CD4-positive, alpha-beta T cell treated with Interferon gamma for 1 hour (primary cell): ENCODE measurements around the gene NEGR1.

ENCODE experiments used
- DNase-seq: peaks from one replicate; pipeline ENCODE4 v3.0.0-alpha.2; 2020

The NEGR1 gene

GRCh38 chr1:72015006-72015405, 267.3 kb downstream of the NEGR1 start:
- DNase-seq: no peak

DNA sequence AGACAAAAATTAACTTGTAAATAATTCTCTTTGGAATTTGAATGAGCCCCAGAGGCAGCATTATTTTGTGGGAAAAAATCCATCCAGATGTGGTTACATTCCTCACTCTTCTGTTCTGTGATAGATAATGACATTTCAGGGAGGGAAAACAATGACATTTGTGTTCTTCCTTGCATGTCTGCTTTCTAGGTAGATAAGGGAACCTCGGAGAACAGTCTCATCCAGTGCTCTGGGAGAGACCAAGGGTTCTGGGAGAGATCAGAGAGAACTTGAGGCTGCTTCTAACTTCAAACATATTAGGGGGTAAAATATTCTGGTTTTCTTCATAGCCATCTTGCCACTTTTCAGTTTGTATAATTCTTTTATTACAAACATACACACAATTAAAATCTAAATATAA, 269.2 kb downstream of the NEGR1 start:
- no peak for DNase-seq

- no peak for DNase-seq
Observed at GRCh38 chr1:72011721-72012120, 270.6 kb downstream of the NEGR1 start.

- DNase-seq: no peak
Observed at GRCh38 chr1:72010094-72010431, 272.3 kb downstream of the NEGR1 start.

DNA sequence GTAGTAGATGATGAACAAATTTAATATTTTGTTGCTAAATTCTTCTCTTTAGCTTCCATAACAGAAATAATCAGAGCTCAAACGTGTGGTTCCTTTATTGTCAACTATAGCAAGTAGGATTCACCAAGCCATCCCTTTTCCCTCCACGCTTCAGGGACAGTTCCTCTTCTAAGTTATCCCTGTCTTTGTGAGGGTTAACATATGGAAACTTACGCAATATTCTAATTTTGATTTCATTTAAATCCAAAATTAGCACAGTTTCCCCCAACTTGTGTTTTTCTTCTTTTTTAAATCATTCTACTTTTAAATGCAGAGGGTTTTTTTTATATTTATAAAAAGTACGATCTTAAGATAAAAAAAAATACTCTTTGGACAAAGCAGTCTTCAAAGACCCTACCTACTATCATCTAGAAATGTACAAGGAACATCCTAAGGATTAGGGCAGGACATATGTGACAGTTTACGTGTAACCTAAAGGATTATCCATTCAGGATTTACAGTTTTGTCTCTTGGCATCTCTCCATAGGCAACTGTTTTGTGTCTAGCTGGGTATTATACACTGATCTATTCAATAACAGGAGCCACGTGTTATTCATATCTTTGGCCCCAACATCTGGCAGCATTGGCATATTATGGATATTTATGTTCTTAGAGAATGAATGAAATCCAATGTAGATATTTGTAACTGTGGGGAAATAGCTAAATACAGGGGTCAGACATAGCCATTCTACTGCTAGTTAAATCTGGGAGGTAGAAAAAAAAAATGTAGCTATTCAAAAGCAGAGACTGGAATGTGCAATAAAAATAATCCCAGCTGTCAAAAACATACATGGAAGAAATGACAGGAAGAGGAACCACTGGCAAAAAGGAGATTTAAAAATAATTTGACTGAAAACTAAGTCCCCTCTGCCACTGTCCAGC, 272.9 kb downstream of the NEGR1 start:
- no peak for DNase-seq

- DNase-seq: no peak
Observed at GRCh38 chr1:72007312-72007711, 275.0 kb downstream of the NEGR1 start.

GRCh38 chr1:72006092-72006491, 276.2 kb downstream of the NEGR1 start:
- DNase-seq: no peak

DNA sequence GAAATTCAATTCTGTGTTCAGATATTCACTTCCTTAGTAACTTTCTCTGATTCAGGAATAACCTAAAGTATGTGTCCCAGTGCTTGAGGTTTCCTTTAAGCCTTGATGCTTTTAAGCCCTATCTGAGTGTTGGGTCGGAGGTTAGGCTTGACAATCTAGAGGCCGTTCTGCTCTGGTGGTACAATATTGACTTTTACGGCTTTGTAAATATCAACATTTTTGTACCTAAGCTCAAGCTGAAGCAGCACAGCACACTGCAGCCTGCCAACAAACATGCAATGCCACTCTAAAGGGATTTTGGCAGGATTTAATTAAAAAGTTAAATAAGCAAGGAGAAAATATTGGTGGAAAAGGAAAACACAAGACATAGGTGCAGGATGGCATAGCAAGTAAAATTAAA, 279.2 kb downstream of the NEGR1 start:
- DNase-seq: no peak

GRCh38 chr1:72000809-72001208, 281.5 kb downstream of the NEGR1 start:
- DNase-seq: no peak

DNA sequence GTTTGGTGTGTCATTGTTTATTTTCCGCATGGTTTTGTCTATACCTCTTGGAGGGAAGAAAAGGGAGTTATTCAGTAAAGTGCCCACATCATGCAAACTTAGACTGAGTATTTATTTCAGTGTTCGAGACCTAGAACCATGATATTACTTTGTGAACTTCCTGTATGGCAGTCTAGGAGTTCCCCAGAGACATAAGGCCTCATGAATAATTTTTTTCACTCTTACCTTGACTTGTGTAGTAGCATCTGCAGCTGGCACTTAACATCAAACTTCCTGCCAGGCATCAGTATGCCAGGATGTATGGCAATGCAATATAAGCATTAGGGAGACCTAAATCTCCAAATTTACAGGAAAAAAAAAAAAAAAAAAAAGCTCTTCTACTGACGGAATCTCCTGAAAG, 287.7 kb downstream of the NEGR1 start:
- no peak for DNase-seq

- DNase-seq: no peak
Observed at GRCh38 chr1:71987181-71987580, 295.2 kb downstream of the NEGR1 start.

DNA sequence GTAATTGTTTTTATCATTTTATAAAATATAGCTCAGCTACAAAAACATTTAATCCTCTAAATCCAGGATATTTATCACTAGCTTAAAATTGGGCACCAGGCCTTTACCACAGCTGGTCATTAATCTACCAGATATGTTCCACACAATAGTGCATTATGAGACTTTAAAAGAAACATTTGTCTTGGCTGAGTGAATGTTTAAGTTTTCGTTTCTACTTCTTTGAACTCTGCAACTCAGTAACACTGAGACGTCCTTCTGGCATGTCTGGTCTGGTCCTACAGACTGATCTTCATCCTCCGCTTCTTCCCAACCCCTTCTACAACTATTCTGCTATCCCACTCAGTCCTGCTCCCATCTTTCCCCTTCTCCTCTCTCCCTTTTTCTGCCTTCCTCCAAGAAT, 296.2 kb downstream of the NEGR1 start:
- DNase-seq: no peak

DNA sequence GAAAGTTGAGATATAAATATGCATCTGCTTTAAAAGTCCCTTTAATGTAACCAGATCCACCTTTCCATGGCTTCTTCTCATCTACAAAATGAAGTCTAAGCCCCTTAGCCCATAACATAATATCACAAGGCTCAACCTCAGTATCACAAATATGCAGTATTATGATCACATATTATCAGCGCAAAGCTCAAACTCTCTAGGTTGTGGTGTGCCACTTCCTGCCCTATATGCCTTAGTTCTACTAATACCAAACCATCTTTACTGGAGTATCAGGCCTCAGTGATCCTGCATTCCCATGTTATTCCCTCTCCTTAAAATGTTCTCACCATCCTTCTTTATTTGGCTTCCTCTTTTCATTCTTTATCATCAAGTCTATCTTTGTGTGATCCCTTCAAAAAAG, 301.8 kb downstream of the NEGR1 start:
- DNase-seq: no peak

DNA sequence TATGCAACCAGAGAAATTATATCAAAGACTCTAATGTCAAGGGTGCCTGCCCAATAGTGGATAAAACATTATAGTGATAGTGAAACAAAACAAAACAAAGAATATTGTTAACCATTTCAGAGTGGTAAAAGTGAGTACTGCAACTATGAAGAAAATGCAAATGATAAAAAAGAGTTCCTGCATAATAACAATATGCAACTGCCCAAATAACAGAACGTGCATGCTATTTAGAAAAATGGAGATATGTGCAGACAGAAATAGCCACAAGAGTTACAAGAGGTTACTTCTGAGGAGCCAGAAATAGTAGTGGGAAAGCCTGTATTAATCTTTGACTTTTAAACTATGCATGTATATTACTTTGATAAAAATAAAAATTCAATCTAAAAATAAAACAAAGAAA, 302.5 kb downstream of the NEGR1 start:
- no peak for DNase-seq

- no peak for DNase-seq
Observed at GRCh38 chr1:71967670-71968069, 314.7 kb downstream of the NEGR1 start.

- no peak for DNase-seq
Observed at GRCh38 chr1:71964188-71964587, 318.2 kb downstream of the NEGR1 start.

- no peak for DNase-seq
Observed at GRCh38 chr1:71956613-71957285, 325.6 kb downstream of the NEGR1 start.

- no peak for DNase-seq
Observed at GRCh38 chr1:71950579-71950978, 331.8 kb downstream of the NEGR1 start.

DNA sequence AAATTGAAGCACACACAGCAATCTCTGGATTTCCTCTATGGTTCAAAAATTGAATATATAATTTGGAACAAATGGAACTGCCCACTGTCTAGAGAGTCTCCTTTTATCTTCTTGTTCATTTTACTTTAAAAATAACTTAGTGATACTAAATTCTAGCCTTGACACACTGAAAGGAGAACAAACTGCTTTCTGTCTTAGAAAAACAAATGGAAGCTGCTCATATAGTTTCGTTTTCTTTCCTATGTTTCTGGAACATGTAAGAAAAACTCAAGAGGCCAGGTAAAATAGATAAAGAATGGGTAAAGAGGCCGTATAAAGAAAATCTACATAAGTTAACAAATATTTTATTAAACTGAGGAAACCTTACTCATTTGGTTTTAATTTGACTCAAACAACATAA, 332.7 kb downstream of the NEGR1 start:
- no peak for DNase-seq

- DNase-seq: no peak
Observed at GRCh38 chr1:71948561-71948960, 333.8 kb downstream of the NEGR1 start.

DNA sequence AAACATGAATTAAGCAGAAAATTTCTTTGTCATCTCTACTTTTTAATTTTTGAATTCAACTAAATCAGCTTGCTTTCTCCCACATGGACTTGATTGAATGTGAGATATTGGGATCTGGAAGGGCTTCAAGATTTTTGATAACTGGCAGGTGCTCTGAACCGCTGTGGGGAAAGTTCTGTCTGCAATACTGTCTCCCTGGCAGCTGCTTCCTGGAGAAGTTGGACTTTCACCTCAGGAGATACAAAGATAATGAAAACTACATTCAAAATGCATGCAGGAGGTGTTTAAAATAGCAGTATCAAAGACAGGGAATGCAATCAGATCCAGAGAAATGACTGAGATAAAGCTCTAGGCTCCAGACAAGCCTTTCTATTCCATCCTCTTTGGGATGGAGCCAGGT, 338.3 kb downstream of the NEGR1 start:
- no peak for DNase-seq

- DNase-seq: no peak
Observed at GRCh38 chr1:71940261-71940660, 342.1 kb downstream of the NEGR1 start.

- no peak for DNase-seq
Observed at GRCh38 chr1:71930511-71930910, 351.8 kb downstream of the NEGR1 start.

- no peak for DNase-seq
Observed at GRCh38 chr1:71921935-71922559, 360.3 kb downstream of the NEGR1 start.
